Ovary (tissue), 3 donors: ENCODE data around the gene RGS9.

Source experiments
- EP300 ChIP-seq: sonication (generic); formaldehyde crosslinking; IDR thresholded peaks from one replicate; pipeline ENCODE4 v1.6.1; 2017; ENCODE audit warnings: antibody characterized with exemption
- POLR2A ChIP-seq: fragments of 450-650 bp; IDR thresholded peaks from one replicate; pipeline ENCODE4 v1.6.1; 2017; ENCODE audit warnings: antibody characterized with exemption, mild to moderate bottlenecking, moderate library complexity
- TF ChIP-seq, protein P1 (sequence below), 3 donors: fragments of 450-650 bp in 2 of 3; fragments of 200-600 bp in 1 of 3; IDR thresholded peaks; one replicate each; pipeline versions ENCODE4 v1.5.1 to v1.8.0; 2016 to 2022; ENCODE audit warnings: antibody characterized with exemption in 3 of 3, mild to moderate bottlenecking in 1 of 3
- donor health status: DM: no; HTN: no; CAD: no.

- TF ChIP-seq, protein P1, sequence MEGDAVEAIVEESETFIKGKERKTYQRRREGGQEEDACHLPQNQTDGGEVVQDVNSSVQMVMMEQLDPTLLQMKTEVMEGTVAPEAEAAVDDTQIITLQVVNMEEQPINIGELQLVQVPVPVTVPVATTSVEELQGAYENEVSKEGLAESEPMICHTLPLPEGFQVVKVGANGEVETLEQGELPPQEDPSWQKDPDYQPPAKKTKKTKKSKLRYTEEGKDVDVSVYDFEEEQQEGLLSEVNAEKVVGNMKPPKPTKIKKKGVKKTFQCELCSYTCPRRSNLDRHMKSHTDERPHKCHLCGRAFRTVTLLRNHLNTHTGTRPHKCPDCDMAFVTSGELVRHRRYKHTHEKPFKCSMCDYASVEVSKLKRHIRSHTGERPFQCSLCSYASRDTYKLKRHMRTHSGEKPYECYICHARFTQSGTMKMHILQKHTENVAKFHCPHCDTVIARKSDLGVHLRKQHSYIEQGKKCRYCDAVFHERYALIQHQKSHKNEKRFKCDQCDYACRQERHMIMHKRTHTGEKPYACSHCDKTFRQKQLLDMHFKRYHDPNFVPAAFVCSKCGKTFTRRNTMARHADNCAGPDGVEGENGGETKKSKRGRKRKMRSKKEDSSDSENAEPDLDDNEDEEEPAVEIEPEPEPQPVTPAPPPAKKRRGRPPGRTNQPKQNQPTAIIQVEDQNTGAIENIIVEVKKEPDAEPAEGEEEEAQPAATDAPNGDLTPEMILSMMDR (IDR thresholded peaks at IDR 0.05) = no peak
- TF ChIP-seq POLR2A (no peak), EP300 (no peak)
Observed at GRCh38 chr17:65092262-65092661, 44.9 kb upstream of the RGS9 start.
